CD4-positive, alpha-beta memory T cell (primary cell): Measurements from ENCODE around the gene FOCAD. TPM values are rescaled to one million over a fixed set of nuclear protein-coding genes. Genes with fewer than 3 reads are reported as not detected.

Source experiments
- CTCF ChIA-PET: fragments of 350-600 bp; sonication (Branson Sonifier 250); formaldehyde crosslinking; loops from one replicate; lab custom pipeline; 2021; ENCODE audit warnings: inconsistent platforms; ENCODE audit not compliant: partially characterized antibody; lab: Charles Lee
- POLR2A ChIA-PET: fragments of 350-600 bp; sonication (Branson Sonifier 250); formaldehyde crosslinking; loops from one replicate; lab custom pipeline; 2021; ENCODE audit not compliant: partially characterized antibody; lab: Charles Lee
- DNase-seq, 5 donors: peaks; one replicate each; pipeline versions ENCODE4 v3.0.0 to v3.0.0-alpha.2; 2020 to 2022; ENCODE audit warnings: mixed read lengths in 1 of 5
- H3K27ac ChIP-seq: one replicate; pipeline ENCODE4 v1.7.0; 2013; ENCODE audit warnings: low read depth, low read length
- H3K27me3 ChIP-seq: 2 replicates; pipeline ENCODE4 v1.7.0; 2013; ENCODE audit warnings: mild to moderate bottlenecking, low read length, moderate library complexity; ENCODE audit not compliant: insufficient read depth
- H3K36me3 ChIP-seq: 2 replicates; pipeline ENCODE4 v1.7.0; 2013; ENCODE audit warnings: mild to moderate bottlenecking, low read length, moderate library complexity; ENCODE audit not compliant: insufficient read depth
- H3K4me1 ChIP-seq: 2 replicates; pipeline ENCODE4 v1.7.0; 2013; ENCODE audit warnings: mild to moderate bottlenecking, low read length, moderate library complexity; ENCODE audit not compliant: insufficient read depth
- H3K4me3 ChIP-seq, 2 donors: one replicate each; pipeline ENCODE4 v1.7.0; 2013; ENCODE audit warnings: low read length in 2 of 2, mild to moderate bottlenecking in 1 of 2
- H3K9me3 ChIP-seq, 2 donors: one replicate each; pipeline ENCODE4 v1.7.0; 2013; ENCODE audit warnings: low read length in 2 of 2, control low read depth in 1 of 2; ENCODE audit not compliant: control insufficient read depth in 1 of 2
- H3K27ac Mint-ChIP-seq, 7 donors: one replicate each; pipeline ENCODE4 v1.8.0; 2020 to 2021; ENCODE audit warnings: mixed read lengths in 7 of 7, mild to moderate bottlenecking in 6 of 7, inconsistent platforms in 3 of 7, moderate library complexity in 3 of 7
- H3K27me3 Mint-ChIP-seq, 2 donors: one replicate each; pipeline ENCODE4 v1.8.0; 2020 to 2021; ENCODE audit warnings: mixed read lengths in 2 of 2
- H3K36me3 Mint-ChIP-seq, 2 donors: one replicate each; pipeline ENCODE4 v1.8.0; 2020 to 2021; ENCODE audit warnings: mixed read lengths in 2 of 2, inconsistent platforms in 1 of 2, mild to moderate bottlenecking in 1 of 2
- H3K4me1 Mint-ChIP-seq, 4 donors: one replicate each; pipeline ENCODE4 v1.8.0; 2020 to 2021; ENCODE audit warnings: mixed read lengths in 4 of 4, mild to moderate bottlenecking in 1 of 4
- H3K4me3 Mint-ChIP-seq, 8 donors: one replicate each; pipeline ENCODE4 v1.8.0; 2020 to 2021; ENCODE audit warnings: mixed read lengths in 8 of 8, mild to moderate bottlenecking in 7 of 8, moderate library complexity in 6 of 8, inconsistent platforms in 3 of 8
- H3K9me3 Mint-ChIP-seq, 8 donors: one replicate each; pipeline ENCODE4 v1.8.0; 2020 to 2021; ENCODE audit warnings: mixed read lengths in 8 of 8, mild to moderate bottlenecking in 5 of 8, inconsistent platforms in 3 of 8, moderate library complexity in 1 of 8
- intact Hi-C: fragments of 100-400 bp; cut with micrococcal nuclease; formaldehyde crosslinking; loops from one replicate; pipeline ENCODE4 v1.15.1; 2023
- polyA plus RNA-seq, 2 donors: library from polyadenylated mRNA; unstranded; fragments of 300-500 nt; fragmentation: Illumina TruSeq; gene quantifications; one replicate each; pipeline ENCODE4 v1.2.3, GENCODE V29; 2021
- total RNA-seq, 2 experiments: library from RNA; stranded (reverse); gene quantifications; one replicate each; pipeline ENCODE4 v1.2.3, GENCODE V29; 2021

Gene FOCAD
- total and polyA plus RNA-seq, 4 experiments from 2014 or later: 12.4 to 20.6 (median 17.5) TPM

- no peak overlapping the region for H3K27ac Mint-ChIP-seq
- peaks cover 28 to 51% of the 10 kb centered on the region in 2 donors for H3K36me3 Mint-ChIP-seq
- POLR2A ChIA-PET: no interaction called here
- H3K36me3 ChIP-seq: peaks cover 5% of the 10 kb centered on the region
- CTCF ChIA-PET: no interaction called here
- DNase-seq: no peak
- H3K4me1 ChIP-seq: no peaks in the 10 kb centered on the region
- H3K27me3 Mint-ChIP-seq: no peaks in the 10 kb centered on the region
- H3K27ac ChIP-seq: no peak overlapping the region
- no peak overlapping the region for H3K4me3 Mint-ChIP-seq
- H3K9me3 ChIP-seq: no peaks in the 10 kb centered on the region
- intact Hi-C loops: no loop called here
- H3K9me3 Mint-ChIP-seq: peaks cover 0 to 5% (median 0%) of the 10 kb centered on the region in 8 donors
- H3K4me3 ChIP-seq: no peak overlapping the region
- H3K4me1 Mint-ChIP-seq: no peaks in the 10 kb centered on the region
- H3K27me3 ChIP-seq: no peaks in the 10 kb centered on the region
These were observed 91.6 kb downstream of the FOCAD start for GRCh38 chr9:20775683-20776082.

DNA sequence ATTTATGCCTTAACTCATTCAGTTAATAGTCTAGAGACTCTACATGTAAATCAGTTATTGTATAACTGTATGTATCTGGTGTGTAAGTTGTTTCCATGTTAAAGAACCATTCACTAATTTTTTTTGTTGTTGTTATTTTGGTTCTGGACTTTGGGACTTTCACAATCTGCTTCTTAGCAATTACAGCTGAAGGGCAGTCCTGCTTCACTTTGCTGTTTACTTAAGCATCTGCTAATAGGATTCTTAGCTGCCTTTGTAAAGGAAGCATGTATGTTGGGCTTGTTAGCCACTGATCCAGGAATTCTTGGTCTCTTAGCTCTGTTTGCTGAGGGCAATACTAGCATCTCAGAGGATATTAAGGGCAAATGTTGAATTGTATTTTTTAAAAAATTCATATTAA lies 97.0 kb downstream of the FOCAD start:
- H3K4me1 ChIP-seq: no peaks in the 10 kb centered on the region
- Mint-ChIP-seq H3K36me3 (peaks cover 24 to 35% of the 10 kb centered on the region in 2 donors), H3K4me1 (no peaks in the 10 kb centered on the region), H3K27ac (no peak overlapping the region), H3K4me3 (no peak overlapping the region), H3K9me3 (no peaks in the 10 kb centered on the region), H3K27me3 (no peaks in the 10 kb centered on the region)
- ChIA-PET POLR2A (no interaction called here), CTCF (interaction anchor here (0.6 kb wide), 1 partner anchor 1643 kb away, joined by 3 read pairs; no protein-coding TSS in a partner anchor)
- no peak overlapping the region for H3K4me3 ChIP-seq
- H3K36me3 ChIP-seq: no peaks in the 10 kb centered on the region
- H3K27me3 ChIP-seq: no peaks in the 10 kb centered on the region
- H3K27ac ChIP-seq: no peak overlapping the region
- intact Hi-C loops: no loop called here
- DNase-seq: no peak
- H3K9me3 ChIP-seq: no peaks in the 10 kb centered on the region

DNA sequence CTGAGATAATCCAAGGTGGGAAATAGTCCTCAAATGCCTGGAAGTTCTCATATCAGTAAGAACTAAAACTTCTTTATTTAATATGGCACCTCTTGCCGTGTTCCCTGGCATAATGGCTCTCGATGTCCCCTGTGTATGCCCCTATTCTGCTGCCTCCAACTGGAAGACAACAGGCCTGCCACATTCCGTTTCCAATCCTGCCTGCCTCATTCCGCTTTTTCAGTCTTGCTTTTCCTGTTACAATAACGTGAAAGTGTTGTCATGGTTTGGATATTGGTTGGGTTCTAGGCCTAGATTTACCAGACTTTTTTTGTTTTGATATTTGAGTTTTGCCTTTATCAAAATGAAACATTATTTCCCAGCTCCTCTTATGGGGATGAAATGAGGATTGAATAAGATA lies 98.2 kb downstream of the FOCAD start:
- intact Hi-C loops: no loop called here
- no peaks in the 10 kb centered on the region for H3K9me3 Mint-ChIP-seq
- POLR2A ChIA-PET: no interaction called here

GRCh38 chr9:20783057-20784038 lies 99.3 kb downstream of the FOCAD start:
- H3K9me3 Mint-ChIP-seq: no peaks in the 10 kb centered on the region
- H3K4me1 Mint-ChIP-seq: no peaks in the 10 kb centered on the region
- Histone ChIP-seq H3K9me3 (no peaks in the 10 kb centered on the region), H3K4me3 (no peak overlapping the region), H3K27me3 (no peaks in the 10 kb centered on the region), H3K27ac (no peak overlapping the region), H3K4me1 (no peaks in the 10 kb centered on the region), H3K36me3 (no peaks in the 10 kb centered on the region)
- intact Hi-C loops: no loop called here
- no peak overlapping the region for H3K27ac Mint-ChIP-seq
- POLR2A ChIA-PET: no interaction called here
- no peak for DNase-seq
- H3K27me3 Mint-ChIP-seq: no peaks in the 10 kb centered on the region
- no peak overlapping the region for H3K4me3 Mint-ChIP-seq
- CTCF ChIA-PET: no interaction called here
- peaks cover 24 to 33% of the 10 kb centered on the region in 2 donors for H3K36me3 Mint-ChIP-seq

More for the DNA sequence above, 98.2 kb downstream of the FOCAD start:
- H3K4me1 Mint-ChIP-seq: no peaks in the 10 kb centered on the region
- no peaks in the 10 kb centered on the region for H3K27me3 Mint-ChIP-seq
- H3K27ac Mint-ChIP-seq: peak overlapping the region in 2 of 7 donors; percentile 6 to 32
- H3K4me3 Mint-ChIP-seq: no peak overlapping the region
- H3K27me3 ChIP-seq: no peaks in the 10 kb centered on the region
- peaks cover 24 to 33% of the 10 kb centered on the region in 2 donors for H3K36me3 Mint-ChIP-seq
- H3K27ac ChIP-seq: no peak overlapping the region
- CTCF ChIA-PET: no interaction called here
- H3K4me1 ChIP-seq: no peaks in the 10 kb centered on the region
- no peak for DNase-seq
- H3K4me3 ChIP-seq: no peak overlapping the region
- no peaks in the 10 kb centered on the region for H3K36me3 ChIP-seq
- H3K9me3 ChIP-seq: no peaks in the 10 kb centered on the region

DNA sequence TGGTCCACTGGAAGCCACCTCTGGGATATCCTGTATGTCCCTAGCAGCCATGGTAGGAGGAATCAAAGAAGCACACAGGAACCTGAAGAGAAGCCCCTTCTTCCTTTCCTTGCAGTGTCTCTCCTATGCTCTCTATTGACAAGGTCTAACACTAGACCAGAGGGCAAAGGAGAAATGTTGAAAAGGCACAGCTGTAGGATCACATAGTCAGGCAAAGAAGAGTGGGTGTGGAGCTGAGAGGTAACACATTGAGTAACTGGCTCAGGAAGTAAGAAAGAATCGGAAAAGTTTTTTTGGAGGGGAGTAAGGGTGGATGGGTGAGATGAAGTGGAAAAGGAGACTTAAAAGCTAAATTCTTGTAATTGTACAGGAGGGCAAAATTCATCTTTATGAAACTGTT lies 100.1 kb downstream of the FOCAD start:
- H3K36me3 ChIP-seq: no peaks in the 10 kb centered on the region
- H3K4me3 ChIP-seq: no peak overlapping the region
- no peak overlapping the region for H3K27ac ChIP-seq
- H3K9me3 ChIP-seq: no peaks in the 10 kb centered on the region
- Mint-ChIP-seq H3K9me3 (no peaks in the 10 kb centered on the region), H3K27ac (no peak overlapping the region), H3K27me3 (no peaks in the 10 kb centered on the region), H3K4me1 (no peaks in the 10 kb centered on the region), H3K36me3 (peaks cover 21 to 30% of the 10 kb centered on the region in 2 donors), H3K4me3 (no peak overlapping the region)
- intact Hi-C loops: no loop called here
- no peak for DNase-seq
- no peaks in the 10 kb centered on the region for H3K27me3 ChIP-seq
- ChIA-PET CTCF (no interaction called here), POLR2A (no interaction called here)
- H3K4me1 ChIP-seq: no peaks in the 10 kb centered on the region

- CTCF ChIA-PET: no interaction called here
- Histone ChIP-seq H3K27ac (no peak overlapping the region), H3K9me3 (no peaks in the 10 kb centered on the region), H3K4me3 (no peak overlapping the region), H3K4me1 (no peaks in the 10 kb centered on the region), H3K27me3 (no peaks in the 10 kb centered on the region), H3K36me3 (no peaks in the 10 kb centered on the region)
- intact Hi-C loops: no loop called here
- Mint-ChIP-seq H3K9me3 (no peaks in the 10 kb centered on the region), H3K4me1 (no peaks in the 10 kb centered on the region), H3K4me3 (no peak overlapping the region), H3K27ac (no peak overlapping the region), H3K36me3 (peaks cover 37 to 39% of the 10 kb centered on the region in 2 donors), H3K27me3 (no peaks in the 10 kb centered on the region)
- no peak for DNase-seq
- POLR2A ChIA-PET: no interaction called here
These were observed 102.7 kb downstream of the FOCAD start for GRCh38 chr9:20786807-20787206.

GRCh38 chr9:20788526-20789451 lies 104.7 kb downstream of the FOCAD start:
- H3K9me3 Mint-ChIP-seq: no peaks in the 10 kb centered on the region
- H3K36me3 Mint-ChIP-seq: peaks cover 37 to 38% of the 10 kb centered on the region in 2 donors
- ChIA-PET POLR2A (no interaction called here), CTCF (interaction anchor here (0.7 kb wide), 1 partner anchor 450 kb away, joined by 3 read pairs; no protein-coding TSS in a partner anchor)
- H3K4me1 ChIP-seq: no peaks in the 10 kb centered on the region
- H3K27ac Mint-ChIP-seq: no peak overlapping the region
- no peaks in the 10 kb centered on the region for H3K9me3 ChIP-seq
- no peak overlapping the region for H3K4me3 Mint-ChIP-seq
- H3K4me3 ChIP-seq: no peak overlapping the region
- no peak for DNase-seq
- H3K27me3 Mint-ChIP-seq: no peaks in the 10 kb centered on the region
- H3K4me1 Mint-ChIP-seq: no peaks in the 10 kb centered on the region
- intact Hi-C loops: no loop called here
- no peaks in the 10 kb centered on the region for H3K27me3 ChIP-seq
- no peaks in the 10 kb centered on the region for H3K36me3 ChIP-seq
- H3K27ac ChIP-seq: no peak overlapping the region
